DMS53 treated with DMSO at 0.1 percent for 48 hours (cell line): ENCODE measurements around the gene SNX6.
"Not testable (repeated sequence)": the region's sequence is repeated elsewhere in the genome, so short reads cannot be mapped to it uniquely, and the experiment has no call there.

Experiments
- DNase-seq: peaks from one replicate; lab custom pipeline; 2025; ENCODE audit not compliant: unreplicated experiment; lab: John Stamatoyannopoulos, UW

SNX6 gene

DNA sequence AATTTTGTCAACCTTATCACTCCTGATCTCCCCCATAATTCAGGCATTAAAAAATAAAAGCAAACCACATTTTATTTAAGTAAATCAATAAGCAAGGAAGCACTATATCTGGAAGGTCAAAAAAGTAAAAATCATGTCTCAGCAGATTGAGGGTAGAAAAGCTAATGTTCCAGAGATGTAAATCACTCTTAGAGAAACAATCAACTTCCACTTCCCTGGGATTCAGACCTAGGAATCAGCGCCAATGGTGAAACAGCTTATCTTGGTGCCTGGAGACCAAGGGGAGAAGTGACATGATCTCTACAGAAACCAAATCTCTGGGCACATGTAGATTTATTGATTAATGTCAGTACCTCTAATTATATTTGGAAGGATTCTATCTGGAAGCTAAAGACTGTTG is 10.9 kb upstream of the SNX6 start:
- DNase-seq = no peak

DNA sequence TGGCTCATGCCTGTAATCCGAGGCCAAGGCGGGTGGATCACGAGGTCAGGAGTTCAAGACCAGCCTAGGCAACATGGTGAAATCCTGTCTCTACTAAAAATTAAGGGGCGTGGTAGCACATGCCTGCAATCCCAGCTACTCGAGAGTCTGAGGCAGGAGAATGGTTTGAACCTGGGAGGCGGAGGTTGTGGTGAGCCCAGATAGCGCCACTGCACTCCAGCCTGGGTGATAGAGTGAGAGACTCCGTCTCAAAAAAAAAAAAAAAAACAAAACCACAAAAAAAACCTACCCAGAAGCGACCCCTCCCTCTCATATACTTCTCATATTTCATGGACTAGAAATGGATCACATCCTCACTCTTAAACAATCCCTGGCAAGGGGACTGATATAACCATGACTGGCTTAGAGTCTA is 4.4 kb upstream of the SNX6 start:
- not testable (repeated sequence) for DNase-seq

DNA sequence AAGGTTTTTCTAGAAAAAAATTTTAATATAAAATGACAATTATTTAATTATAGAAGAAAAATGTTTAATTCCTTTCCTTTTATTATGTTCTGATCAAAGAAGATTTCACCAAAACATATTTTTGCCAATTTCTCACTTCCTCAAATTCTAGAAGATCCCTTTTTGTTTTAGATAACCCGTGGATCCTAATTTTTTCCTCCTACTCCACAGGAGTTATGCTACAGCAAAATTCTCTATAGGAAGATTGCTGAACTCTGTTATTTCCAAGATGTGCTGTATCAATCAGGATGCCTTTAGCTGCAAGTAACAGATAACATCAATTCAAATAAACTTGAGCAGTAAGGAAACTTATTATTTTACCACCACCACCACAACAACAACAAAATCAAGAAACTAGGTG is 3.8 kb upstream of the SNX6 start:
- DNase-seq = no peak

DNA sequence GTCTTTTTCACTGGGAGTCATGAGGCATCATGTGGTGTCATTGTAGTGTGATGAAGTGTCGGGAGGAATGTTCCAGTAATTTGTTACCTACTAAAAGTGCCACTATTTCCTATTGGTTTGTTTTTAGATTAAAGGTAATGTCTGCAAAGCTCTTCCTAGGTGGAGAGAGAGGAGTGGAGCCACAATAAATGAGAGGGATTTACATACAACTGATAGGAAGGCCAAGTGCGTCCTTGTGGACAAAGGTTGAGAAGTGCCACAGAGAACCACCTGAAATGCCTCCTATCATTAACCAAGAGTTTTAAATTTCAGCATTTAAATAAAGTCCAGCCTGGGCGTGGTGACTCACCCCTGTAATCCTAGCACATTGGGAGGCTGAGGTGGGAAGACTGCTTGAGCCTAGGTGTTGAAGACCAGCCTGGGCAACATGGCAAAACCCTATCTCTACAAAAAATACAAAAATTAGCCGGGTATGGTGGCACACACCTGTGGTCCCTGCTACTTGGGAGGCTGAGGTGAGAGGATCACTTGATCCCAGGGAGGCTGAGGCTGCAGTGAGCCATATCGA is 2.5 kb upstream of the SNX6 start:
- DNase-seq = no peak

DNA sequence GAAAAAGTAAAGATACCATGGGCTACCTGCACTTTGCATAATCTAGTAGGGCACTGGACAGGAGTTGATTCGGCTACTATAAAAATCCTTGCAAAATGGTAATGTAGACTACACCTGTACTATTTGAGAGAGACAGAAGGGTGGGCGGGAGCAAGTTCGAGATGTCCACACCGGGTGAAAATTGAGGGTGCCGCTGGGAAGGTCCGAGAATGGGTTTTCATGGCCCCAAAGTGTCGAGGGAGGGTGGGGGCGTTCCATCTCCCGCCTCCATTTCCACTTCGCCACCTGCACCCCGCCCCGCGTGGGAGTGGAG is 648 bp downstream of the SNX6 start:
- no peak for DNase-seq

DNA sequence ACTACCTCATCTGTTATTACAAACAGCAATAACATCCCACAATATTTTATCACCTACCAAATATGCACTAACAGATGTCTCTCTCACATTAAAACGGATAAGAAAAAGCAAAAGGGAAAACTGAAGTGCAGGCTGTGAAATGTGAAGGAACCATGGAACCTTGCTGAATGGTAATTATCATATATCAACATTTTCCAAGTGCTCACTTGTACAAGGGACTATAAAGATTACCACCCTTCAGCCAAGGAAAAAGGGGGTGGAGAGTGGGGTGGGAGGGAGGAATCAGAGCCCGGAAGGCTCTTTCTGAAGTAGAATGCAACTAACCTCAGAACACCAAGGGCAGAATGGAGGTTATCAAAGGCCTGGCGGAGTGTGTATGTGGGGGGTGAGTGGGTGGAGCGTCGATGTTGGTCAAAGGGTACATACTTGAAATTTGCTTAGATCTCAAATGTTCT is 1.2 kb downstream of the SNX6 start:
- DNase-seq = no peak

DNA sequence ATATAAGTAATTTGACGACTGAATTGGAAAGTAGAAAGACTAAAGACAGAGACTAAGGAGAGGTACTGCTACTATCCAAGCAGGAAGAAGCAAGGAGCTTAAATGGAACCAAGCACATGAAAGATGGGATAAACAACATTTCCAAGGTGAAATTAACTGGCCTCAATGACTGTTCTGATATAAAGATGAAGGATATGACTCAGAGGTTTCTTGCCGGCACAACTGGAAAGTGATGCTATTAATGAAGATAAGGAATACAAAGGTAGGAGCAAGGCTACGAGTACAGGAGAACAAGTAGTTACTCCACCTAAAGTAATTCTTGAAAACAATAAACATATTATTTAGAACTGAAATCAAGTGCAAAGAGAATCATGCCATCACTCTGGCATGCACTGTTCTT is 6.4 kb downstream of the SNX6 start:
- no peak for DNase-seq

DNA sequence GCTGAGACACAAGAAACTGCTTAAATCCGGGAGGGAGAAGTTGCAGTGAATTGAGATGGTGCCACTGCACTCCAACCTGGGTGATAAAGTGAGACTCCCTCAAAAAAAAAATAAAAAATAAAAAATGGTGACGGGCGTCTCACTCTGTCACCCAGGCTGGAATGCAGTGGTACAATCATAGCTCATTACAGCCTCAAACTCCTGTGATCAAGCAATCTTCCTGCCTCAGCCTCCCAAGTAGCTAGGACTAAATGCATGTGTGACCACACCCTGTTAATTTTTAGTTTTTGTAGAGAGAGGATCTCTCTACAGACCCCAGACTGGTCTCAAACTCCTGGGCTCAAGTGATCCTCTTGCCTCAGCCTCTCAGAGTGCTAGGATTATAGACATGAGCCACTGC is 9.1 kb downstream of the SNX6 start:
- DNase-seq = no peak

DNA sequence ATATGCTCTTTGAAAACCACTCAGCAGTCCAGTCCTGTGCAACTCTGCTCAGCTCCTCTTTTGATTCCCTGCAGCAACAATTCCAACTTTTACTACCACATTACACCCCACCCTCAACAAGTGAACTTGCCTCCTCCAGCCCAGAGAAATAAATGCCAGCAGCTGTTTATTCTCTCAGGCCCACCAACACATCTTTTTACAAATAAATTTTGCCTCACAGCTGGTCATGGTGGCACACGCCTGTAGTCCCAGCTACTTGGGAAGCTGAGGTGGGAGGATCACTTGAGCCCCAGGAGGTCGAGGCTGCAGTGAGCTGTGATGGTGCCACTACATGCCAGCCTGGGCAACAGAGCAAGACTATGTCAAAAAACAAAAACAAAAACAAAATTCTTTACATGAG is 9.8 kb downstream of the SNX6 start:
- DNase-seq = no peak

DNA sequence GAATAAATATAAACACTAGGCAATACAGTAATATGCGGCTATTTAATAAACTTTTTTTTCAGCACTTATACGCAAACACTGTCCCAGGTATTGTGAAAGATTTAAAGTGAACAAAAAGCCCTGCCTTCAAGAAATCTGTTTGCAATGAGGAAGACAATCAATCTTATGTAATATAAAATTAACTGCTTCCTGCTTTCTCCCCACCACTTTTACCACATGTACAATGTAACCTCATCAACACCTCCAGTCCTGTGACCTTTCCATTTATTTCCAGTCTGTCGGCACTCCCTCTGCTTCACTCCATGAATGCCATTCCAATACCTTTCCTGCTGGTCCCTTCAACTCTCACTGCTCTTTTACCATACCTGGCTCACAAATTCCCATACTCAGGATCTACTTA is 10.5 kb downstream of the SNX6 start:
- DNase-seq = no peak

DNA sequence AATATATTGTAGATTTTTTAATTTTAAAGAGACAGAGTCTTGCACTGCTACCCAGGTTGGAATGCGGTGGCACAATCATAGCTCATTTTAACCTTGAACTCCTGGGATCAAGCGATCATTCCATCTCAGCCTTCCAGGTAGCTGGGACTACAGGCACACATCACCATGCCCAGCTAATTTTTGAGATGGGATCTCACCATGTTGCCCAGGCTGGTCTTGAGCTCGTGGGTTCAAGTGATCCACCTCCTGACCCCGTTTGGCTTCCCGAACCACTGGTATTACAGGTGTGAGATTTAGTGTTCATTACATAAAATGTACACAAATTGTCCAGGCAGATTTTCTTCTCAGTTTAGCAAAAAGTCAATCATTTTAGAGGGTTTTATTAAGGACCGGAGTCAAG is 13.6 kb downstream of the SNX6 start:
- no peak for DNase-seq

DNA sequence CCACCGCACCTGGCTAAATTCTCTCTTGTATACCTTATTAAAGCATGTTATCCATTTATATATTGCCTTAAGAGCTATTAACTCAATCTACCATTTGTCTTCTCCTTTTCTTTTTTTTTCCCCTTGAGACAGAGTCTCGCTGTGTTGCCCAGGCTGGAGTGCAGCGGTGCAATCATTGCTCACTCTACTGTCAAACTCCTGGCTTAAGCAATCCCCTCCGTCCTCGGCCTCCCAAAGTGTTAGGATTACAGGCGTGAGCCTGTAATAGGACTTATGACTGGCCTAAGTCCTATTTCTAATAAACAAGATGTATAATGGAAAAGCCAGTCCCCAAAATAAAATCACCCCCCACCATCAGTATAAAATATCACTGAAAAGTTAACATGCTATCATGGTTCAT is 14.4 kb downstream of the SNX6 start:
- DNase-seq = no peak

DNA sequence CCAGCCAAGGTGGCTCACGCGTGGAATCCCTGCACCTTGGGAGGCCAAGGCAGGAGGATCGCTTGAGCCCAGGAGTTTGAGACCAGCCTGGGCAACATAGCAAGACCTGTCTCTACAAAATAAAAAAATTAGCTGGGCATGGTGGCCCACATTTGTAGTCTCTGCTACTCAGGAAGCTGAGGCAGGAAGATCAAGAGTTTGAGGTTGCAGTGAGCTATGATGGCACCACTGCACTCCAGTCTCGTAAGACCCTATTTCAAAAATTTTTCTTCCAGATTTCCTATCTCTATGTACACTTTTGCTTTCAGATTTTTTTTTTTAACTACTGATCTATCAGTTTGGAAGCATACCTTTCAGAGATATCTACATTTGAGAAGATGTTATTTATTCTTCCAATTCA is 15.3 kb downstream of the SNX6 start:
- DNase-seq = no peak

DNA sequence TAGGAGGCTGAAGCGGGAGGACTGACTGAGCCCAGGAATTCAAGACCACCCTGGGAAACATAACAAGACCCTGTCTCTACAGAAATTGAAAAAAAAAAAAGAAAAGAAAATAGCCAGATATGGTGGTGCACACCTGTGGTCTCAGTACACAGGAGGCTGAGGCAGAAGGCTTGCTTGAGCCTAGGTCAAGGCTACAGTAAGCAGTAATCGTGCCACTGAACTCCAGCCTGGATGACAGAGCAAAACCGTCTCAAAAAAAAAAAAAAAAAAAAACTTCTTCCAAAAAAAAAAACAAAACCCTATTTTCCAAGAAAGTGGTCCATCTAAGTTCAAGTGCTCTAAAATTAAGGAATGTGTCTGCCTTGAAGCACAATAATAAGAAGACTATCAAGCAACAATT is 19.8 kb downstream of the SNX6 start:
- no peak for DNase-seq

DNA sequence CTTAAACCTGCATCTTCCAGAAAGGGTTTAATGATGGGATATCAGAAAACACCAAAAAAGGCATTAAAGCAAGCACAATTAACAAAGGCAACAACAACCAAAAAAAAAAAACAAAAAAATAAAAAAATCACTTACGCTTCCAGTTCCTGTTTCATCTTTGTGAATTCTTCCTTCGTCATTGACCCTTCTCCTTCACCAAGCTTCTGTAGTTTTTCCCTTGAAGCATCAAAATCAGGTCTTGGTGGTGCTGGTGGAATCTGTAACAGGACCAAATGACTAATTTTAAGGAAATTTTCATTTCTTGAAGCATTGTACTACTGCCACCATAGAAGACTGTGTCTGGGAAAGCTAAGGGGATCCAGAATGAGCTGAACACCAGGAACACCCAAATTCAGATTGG is 24.5 kb downstream of the SNX6 start:
- no peak for DNase-seq

DNA sequence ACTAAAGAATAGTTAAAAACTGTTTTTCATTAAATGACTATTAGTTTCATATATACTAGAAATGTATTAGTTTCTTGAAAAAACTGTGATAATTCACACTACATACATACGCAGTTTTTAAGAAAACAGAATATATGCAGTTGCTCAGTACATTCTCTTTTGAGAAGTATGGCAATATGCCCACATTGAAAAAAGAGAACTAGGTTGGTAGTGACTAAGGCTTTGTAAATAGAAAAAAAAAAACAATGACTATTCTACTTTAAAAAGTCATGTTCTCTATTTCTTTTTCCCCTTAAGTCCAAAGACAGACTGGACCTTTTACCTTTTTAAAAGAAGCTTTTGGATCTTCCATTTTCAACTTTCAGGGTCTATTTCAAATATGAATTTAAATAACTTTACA is 25.0 kb downstream of the SNX6 start:
- DNase-seq = no peak

DNA sequence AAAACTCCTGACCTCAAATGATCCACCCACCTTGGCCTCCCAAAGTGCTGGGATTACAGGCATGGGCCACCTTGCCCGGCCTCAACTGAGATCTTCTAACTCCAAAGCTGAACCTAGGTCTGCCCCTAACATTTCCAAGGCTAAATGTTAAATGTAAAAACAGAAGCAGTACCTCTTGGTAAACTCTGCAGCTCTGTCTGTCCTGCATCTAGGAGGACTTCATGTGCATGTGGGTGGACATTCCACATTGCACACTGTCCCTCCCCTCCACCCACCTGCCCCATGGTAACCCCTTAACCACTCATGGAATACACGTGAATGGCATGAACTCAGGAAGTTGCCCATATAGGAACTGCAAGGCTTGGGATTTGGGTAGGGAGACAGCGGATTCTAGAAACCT is 33.1 kb downstream of the SNX6 start:
- no peak for DNase-seq

DNA sequence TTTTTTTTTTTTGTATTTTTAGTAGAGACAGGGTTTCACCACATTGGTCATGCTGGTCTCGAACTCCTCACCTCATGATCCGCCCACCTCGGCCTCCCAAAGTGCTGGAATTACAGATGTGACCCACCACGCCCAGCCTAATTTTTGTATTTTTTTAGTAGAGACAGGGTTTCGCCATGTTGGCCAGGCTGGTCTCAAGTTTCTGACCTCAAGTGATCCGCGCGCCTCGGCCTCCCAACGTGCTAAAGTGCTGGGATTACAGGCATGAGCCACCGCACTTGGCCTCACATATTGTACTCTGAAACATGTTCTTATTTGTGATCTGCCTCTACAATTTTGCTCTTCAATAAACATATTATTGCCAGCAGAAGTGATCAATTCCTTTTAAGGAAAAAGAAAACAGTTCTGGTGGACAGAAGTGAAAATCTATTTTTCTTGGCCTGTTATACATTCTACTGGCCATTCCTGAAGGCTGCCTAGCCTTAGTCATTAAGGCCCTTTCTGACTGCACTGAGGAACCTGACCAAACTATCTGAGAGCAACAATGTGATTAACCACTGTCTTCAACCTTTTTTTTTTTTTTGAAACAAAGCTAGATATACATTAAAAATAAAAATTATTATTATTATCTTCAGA is 36.1 kb downstream of the SNX6 start:
- DNase-seq = no peak

DNA sequence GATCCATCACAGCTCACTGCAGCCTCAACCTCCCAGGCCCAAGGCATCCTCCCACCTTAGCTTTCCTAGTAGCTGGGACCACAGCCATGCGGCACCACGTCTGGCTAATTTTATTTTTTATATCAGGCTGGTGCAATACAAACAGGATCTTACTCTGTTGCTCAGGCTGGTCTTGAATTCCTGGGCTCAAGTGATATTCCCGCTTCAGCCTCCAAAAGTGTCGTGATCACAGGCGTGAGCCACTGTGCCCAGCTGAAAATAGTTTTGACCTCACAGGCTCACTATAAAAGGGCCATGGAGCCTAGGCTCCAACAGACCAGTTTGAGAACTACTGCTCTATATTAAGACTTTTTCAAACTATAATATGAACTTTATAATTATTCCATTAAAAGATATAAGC is 37.3 kb downstream of the SNX6 start:
- no peak for DNase-seq

DNA sequence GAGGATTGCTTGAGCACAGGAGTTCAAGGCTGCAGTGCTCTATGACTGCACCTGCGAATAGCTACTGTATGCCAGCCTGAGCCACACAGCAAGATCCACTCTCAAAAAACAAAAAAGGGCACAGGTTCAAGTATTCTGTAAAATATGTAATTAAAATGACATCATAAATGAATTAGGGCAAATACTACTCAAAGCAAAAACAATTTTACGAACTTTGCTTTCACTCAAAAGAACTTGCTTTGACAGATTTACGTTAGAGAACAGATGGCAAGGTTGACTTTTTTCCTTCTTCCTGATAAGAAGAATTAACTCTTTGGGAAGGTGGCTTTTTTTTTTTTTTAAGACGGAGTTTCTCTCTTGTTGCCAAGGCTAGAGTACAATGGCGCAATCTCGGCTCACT is 46.4 kb downstream of the SNX6 start:
- DNase-seq = no peak

DNA sequence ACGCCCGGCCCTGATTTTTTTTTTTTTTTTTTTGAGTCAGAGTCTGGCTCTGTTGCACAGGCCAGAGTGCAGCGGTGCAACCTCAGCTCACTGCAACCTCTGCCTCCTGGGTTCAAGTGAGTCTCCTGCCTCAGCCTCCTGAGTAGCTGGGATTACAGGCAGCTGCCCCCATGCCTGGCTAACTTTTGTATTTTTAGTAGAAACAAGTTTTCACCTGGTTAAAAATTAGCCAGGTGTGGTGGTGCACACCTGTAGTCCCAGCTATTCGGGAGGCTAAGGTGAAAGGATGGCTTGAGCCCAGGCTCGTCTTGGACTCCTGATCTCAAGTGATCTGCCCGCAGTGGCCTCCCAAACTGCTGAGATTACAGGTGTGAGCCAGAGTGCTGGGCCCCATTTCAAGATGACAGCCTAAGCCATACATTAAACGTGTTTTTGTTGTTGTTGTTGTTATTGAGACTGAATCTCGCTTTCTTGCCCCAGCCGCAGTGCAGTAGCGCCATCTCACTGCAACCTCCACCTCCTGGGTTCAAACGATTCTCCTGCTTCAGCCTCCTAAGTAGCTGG is 47.7 kb downstream of the SNX6 start:
- DNase-seq = no peak

DNA sequence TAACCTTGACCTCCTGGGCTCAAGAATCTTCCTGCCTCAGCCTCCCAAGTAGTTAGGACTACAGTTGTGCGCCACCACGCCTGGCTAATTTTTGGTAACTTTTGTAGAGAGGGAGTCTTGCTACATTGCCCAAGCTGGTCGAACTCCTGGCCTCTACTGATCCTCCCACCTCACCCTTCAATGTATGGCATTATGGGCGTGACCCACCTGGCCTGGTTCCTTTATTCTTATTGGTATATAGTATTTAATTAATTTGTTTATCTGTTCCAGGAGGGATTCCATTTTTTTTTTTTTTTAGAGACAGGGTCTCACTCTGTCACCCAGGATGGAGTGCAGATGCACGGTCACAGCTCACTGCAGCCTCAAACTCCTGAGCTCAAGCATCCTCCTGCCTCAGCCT is 49.6 kb downstream of the SNX6 start:
- DNase-seq = no peak

DNA sequence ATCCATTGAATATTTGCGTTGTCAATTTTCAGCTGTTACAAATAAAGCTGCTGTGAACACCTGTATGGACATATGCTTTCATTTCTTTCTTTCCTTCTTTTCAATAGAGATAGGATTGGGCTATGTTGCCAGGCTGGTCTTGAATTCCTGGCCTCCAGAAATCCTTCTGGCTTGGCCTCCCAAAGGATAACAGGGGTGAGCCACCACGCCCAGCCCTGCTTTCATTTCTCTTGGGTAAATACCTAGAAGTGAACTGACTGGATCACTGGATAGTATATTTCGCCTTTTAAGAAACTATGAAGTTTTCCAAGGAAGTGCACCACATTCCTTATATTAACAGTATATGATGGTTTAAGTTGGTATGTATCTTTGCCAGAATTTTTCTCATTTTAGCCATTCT is 58.2 kb downstream of the SNX6 start:
- no peak for DNase-seq
